ENCODE results near the gene PSKH1.
"Not testable (repeated sequence)": the region's sequence is repeated elsewhere in the genome, so short reads cannot be mapped to it uniquely, and the experiment has no call there.

PSKH1 gene

GRCh38 chr16:67892375-67892774, 679 bp upstream of the PSKH1 start:
- peak; percentile 70 for DNase-seq

DNA sequence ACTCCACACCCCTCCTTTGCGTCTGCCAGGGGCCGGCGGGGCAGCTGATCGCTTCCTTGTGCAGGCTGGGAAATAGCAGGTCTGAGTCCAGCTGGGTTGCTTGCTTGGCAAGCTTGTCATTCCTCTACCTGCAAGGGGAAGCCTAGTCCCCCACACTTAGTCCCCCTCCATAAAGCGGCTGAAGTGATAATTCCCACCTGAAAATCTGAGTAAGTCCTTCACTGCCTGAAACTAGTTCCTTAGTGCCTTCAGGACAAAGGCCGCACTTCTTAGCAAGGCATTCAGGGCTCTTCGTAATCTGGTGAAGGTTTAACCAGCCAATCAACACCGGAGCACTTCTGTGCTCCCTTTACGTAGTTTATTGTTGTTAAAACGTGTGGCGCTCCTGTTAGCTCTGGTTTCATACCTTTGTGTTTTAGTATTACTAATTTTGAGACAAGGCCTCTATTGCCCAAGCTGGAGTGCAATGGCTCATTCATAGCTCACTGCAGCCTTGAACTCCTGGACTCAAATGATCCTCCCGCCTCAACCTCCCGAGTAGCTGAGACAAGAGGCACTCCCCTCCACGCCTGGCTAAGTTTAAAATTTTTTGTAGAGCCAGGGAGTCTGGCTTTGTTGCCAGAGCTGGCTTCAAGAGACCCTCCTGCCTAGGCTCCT, 817 bp downstream of the PSKH1 start:
- DNase-seq: peak; percentile 48

- no peak for DNase-seq
These were observed 4.2 kb downstream of the PSKH1 start for GRCh38 chr16:67897231-67897630.

DNA sequence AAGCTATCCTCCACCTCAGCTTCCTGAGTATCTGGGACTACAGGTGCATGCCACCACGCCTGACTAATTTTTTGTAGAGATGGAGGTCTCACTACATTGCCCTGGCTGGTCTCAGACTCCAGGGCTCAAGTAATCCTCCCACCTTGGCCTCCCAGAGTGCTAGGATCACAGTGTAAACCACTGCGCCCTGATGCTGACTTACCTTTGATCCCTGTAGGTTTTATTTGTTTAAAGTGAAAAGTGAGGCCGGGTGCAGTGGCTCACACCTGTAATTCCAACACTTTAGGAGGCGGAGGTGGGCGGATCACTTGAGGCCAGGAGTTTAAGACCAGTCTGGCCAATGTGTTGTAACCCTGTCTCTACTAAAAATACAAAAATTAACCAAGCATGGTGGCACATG, 8.7 kb downstream of the PSKH1 start:
- DNase-seq: no peak

DNA sequence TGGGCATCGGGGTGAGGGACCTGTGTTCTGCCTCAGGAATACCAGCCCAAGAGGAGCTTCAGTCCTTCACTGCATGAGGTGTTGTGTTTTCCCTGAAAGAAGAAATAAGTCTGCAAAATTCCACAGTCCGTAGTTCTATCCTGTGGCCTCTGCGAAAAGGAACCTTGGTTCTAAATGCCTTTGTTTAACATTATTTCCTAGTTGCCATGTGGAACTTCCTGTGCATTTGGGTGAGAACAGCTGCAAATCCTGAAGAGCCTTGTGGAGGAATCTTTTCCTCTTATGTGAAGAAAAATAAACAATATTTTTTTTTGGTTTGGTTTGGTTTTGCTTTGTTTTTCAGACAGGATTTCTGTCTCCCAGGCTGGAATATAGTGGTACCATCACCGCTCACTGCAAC, 9.8 kb downstream of the PSKH1 start:
- no peak for DNase-seq

DNA sequence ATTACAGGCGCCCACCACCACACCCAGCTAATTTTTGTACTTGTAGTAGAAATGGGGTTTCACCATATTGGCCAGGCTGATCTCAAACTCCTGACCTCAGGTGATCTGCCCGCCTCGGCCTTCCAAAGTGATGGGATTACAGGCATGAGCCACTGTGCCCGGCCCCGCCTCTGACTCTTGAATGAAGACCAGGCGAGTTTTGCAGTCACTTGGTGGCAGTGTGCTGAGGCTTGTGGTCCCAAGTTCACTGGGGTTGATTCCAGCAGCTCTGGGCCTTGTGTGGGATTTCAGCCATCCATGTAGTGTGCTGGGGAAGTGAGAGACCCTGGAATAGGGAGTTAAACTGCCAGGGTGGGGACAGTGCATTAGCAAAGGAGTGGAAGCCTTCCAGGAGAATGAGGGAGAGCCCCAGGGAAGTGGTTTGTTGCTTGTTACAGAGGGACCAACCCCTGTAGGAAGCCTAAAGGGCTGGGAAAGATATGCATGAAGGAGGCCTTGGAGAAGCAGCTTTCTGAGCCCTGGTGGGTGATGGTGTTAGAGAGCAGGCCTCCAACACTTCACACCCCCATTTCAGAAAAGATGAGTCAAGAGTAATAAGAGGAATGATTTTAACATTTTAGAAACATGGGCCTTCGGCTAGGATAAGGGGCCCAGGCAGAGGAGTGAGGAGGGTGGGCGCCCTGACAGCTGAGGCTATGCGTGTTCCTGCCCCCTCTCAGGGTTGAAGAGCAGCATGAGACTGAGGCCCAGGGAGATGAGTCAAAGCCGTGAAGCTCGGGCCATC, 14.5 kb downstream of the PSKH1 start:
- DNase-seq: no peak

- DNase-seq: no peak
These were observed 16.1 kb downstream of the PSKH1 start for GRCh38 chr16:67909056-67909742.

GRCh38 chr16:67910158-67910557, 17.1 kb downstream of the PSKH1 start:
- no peak for DNase-seq

DNA sequence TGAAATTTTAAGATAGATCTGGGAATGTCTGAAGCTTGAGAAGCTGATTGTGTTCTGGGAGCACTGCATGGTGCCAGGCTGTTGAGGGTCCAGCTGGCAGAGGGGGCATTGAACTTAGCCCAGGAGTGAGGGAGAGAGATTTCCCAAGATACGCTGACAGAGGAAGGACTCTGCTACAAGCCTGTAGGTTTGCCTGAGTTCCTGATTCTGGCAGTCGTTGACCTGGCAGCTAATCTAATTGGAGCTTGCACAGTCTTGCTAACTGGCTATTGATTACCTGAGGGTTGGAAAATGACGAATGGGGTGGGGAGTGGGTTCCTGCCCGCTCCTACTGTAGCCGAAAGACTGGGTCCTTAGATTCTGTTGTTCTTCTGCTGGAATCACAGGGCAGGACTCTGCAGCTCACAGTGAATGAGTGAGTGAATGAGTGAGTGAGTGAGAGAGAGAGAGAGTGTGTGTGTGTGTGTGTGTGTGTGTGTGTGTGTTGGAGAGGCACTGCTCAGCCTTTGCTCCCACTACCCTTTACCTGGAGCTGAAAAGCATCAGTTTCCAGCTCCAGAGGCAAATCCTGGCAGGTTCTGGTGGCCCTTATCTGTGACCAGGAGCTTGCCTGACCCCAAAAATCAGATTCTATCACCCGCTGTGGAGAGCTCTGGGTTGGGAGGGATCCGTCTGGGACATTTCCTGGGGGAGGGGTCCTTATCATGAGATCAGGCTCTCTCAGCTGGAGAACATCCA, 21.9 kb downstream of the PSKH1 start:
- DNase-seq: no peak

DNA sequence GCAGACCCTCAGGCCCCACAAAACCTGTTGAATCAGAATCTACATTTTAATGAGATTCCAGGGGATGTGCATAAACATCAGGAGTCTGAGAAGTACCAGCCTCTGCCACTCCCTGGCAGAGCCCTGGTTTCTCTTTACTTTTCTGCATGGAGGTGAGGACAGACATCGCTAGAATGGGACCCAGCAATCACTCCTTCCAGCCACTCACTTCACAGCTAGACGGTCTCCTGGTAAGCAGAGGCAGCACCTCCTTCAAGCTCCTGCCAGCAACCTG, 22.4 kb downstream of the PSKH1 start:
- not testable (repeated sequence) for DNase-seq

DNA sequence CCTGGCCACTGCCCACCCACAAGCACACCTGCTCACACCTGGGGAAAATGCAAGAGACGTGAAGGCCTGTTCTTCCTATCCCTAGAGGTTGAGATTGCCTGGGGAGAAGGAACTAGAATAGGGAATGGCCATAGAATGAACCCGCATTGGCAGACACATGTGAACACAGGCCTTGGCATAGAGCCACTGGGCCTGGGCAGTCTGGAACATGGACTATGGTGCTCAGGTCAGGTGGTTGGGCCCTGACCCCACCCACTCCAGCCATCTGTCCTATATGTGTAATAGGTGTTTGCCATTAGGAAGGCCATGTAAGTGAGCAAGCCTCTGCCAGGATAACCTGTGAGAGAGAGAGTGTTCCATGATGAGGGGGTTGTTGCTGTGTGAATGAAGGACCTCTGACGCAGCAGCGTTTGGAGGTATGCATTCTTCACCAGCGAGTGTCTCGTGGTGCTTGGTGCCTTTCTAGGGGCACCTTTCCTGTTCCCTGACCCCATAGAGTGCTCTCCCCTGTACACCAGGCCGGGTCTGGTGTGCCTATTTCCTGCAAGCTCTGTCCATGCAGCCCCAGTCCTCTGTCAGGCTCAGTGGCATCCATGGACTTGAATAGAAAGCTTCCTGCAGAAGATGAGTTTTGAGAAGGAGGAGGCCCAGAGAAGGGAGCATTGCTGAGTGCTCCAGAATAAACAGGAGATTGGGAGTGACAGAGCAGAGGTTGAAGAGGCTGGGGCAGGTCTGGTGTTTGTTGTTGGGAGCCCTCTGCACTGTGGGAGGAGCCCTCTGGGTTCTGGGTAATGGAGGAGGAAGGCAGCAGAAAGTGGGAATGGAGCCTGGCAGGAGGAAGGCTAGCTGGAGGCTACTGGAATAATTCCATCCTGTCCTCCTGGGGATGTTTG, 23.0 kb downstream of the PSKH1 start:
- DNase-seq: no peak

DNA sequence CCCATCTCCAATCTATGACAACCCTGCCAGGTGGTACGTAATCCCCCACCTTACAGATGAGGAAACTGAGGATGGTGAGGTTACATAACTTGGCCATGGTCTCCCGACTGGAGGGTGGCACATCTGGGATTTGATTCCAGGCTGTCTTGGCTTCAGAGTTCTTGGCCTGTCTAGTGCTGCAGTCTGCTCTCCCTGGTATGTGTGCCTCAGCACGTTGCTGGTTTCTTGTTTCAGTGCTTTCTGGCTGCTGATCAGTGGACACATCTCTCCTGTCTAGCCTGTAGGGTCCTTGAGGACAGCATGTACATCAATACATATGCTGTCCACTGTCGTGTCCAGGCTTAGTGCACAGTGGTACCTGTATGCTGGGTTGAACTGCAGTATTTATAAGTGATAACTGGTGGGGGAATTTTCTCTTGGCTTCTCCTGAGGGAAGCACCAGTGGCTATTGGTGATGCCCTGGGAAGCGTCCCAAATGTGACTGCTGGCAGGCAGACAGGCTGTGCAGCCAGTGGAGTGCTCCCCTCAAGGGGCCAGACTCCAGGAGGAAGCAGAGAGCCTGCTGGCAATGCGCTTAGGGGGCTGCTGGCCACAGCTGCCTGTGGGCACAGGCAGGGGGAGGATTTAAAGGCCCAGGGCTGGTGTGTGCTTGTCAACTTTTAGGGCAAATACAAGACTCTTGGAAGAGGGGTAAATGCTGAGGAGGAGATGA, 24.2 kb downstream of the PSKH1 start:
- no peak for DNase-seq

DNA sequence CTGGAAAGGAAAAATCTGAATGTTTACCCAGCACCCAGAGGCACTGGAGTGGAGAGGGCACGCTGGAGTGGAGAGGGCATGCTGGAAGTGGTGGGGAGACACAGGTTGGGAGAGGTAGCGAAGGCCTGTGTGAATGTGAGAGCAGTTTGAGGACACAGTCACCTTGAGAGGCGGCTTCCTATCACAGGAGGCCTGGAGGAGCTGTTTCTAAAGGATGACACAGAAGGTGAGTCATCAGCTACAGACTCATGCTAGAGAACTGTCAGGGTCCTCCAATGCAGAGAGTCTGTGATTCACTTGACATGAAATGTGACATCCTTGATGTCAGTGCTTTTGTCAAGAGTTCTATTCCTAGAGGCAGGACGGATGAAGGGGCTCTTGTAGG, 24.8 kb downstream of the PSKH1 start:
- DNase-seq: peak; percentile 13

- DNase-seq: peak; percentile 24
These were observed 26.7 kb downstream of the PSKH1 start for GRCh38 chr16:67919622-67920221.

- DNase-seq: peak; percentile 44
These were observed 29.2 kb downstream of the PSKH1 start for GRCh38 chr16:67922221-67922620.

- no peak for DNase-seq
These were observed 29.7 kb downstream of the PSKH1 start for GRCh38 chr16:67922740-67923139.

- no peak for DNase-seq
These were observed 30.5 kb downstream of the PSKH1 start for GRCh38 chr16:67923414-67924116.

DNA sequence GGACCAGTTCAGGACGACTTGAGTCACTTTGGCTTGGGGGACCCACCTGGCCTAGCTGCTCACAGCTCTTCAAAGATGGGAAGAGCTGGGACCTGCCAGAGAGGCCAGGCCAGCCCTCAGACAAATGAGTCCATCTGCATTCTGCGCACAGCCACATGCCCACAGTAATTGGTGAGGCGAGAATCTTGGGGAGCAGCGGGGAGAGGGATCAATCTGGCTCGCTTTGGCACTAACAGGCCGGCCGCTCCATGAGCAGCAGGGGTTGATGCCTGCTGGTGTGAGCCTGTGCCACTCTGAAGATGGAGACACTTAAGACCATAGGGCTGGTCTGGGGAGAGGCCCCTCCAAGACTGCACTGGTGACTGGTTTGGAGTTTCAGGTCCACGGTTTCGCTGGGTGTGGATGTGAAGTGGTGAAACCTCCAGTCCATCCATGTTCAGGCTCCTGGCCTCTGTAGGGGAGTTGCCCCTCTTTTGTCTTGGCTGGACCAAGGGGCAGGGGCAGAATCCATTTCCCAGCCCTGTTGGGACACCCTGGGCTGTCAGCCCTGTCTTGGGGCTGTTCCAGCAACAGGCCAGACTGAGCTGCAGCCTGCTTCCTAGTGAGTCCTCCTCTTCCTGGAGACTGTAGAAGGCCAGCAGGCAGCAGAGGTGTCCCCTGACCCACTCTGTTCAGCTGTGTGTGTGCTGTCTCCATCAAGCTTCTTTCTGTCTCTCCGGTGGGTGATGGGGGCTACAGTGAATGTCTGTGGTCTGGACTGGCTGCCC, 31.3 kb downstream of the PSKH1 start:
- no peak for DNase-seq

- DNase-seq: no peak
These were observed 33.2 kb downstream of the PSKH1 start for GRCh38 chr16:67926181-67926750.

All from OCI-M1 (cell line).